Breast epithelium (tissue), 3 donors: ENCODE data around the gene HDAC9.

Source experiments
- CTCF ChIP-seq, 3 donors: fragments of 450-650 bp; IDR thresholded peaks; one replicate each; pipeline ENCODE4 v1.5.1; 2016 to 2017; ENCODE audit warnings: antibody characterized with exemption in 3 of 3, mild to moderate bottlenecking in 3 of 3, moderate library complexity in 3 of 3
- POLR2AphosphoS5 ChIP-seq, 3 donors: sonication (generic); formaldehyde crosslinking; IDR thresholded peaks; one replicate each; pipeline ENCODE4 v1.6.1; 2017; ENCODE audit warnings: antibody characterized with exemption in 3 of 3

- TF ChIP-seq CTCF (IDR thresholded peaks at IDR 0.05) (no peak), POLR2AphosphoS5 (IDR thresholded peaks at IDR 0.05) (no peak)
Measured at GRCh38 chr7:18536486-18536885, 40.9 kb downstream of the HDAC9 start.
